Measurements from ENCODE around the gene EPHA10. TPM values are rescaled to one million over a fixed set of nuclear protein-coding genes. Genes with fewer than 3 reads are reported as not detected.

Gene EPHA10
- total and polyA plus RNA-seq, 3 experiments from 2014 or later, result 0.04 TPM; not detected in 2

DNA sequence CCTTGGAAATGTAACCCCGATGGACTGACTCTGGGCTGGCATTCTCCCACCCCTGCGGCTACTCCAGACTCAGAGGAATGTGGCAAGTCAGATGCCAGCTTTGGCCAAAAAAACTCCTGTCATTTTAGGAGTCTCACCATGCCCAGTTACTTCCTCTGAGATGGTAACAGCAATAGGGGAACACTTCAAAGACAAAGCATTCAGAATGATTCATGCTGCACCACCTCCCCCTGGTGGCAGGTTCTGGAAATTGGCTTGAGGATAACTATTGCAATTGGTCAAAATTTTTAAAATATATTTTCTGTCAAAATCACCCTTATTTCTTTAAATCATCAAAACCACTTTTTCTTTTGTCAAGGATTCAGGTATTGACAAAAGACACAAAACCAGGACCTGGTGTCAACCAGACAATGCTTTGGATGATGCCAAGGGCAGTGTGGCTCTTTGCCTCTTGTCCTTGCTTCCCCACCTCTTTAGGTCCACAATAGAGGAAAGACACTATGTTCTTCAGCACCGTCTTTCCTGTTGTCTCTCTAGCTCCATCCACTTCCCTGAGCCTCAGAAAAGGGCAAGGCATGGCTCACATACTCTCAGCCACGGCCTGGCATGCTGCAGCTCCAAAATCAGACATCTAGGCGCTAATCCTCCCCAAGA lies 82.5 kb downstream of the EPHA10 start:
- Histone ChIP-seq H3K9me3 (ENCODE audit: low read length) (no peaks in the 10 kb centered on the region), H3K4me1 (ENCODE audit: insufficient read depth, low read length) (no peaks in the 10 kb centered on the region), H3K27me3 (ENCODE audit: insufficient read depth, low read length, poor library complexity, severe bottlenecking) (no peaks in the 10 kb centered on the region), H3K4me3 (ENCODE audit: low read length) (no peak overlapping the region), H3K36me3 (ENCODE audit: insufficient read depth, low read length) (peaks cover 16% of the 10 kb centered on the region), H3K27ac (ENCODE audit: low read depth, low read length) (no peak overlapping the region)
- H3K27me3 Mint-ChIP-seq, result no peaks in the 10 kb centered on the region
- ChIA-PET CTCF (interaction anchor here (0.8 to 8.0 kb wide), 20 partner anchors 8 to 233 kb away, joined by 3 to 115 read pairs (median 4); partner anchors contain the start of genes CDCA8, MEAF6 and SNIP1), POLR2A (no interaction called here)
- peak overlapping the region; percentile 34 to 83 (median 68) for H3K27ac Mint-ChIP-seq
- H3K4me3 Mint-ChIP-seq, result no peak overlapping the region
- no peaks in the 10 kb centered on the region for H3K9me3 Mint-ChIP-seq
- DNase-seq, result peak; percentile 60 to 81 (median 68)
- H3K36me3 Mint-ChIP-seq, result peaks cover 3 to 50% (median 4%) of the 10 kb centered on the region in 3 donors
- H3K4me1 Mint-ChIP-seq, result peaks cover 0 to 4% (median 4%) of the 10 kb centered on the region in 3 donors

DNA sequence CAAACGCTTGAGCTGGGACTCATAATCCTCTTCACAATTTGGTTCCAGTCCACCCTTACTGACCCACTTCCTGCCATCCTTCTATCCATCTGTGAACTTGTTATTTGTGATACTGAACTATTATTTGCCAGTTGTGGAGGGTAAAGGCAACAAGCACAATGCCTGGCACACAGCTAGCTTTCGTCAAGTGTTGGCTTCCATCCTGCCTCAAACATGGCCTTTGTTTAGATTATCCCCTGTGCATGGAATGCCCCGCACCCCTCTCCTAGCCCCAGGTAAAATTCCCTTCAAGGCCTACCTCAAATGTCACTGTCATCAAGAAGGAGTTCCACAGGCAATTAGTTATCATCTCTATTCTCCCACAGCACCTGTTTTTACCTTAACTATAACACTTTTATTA lies 84.0 kb downstream of the EPHA10 start:
- peaks cover 0 to 4% (median 4%) of the 10 kb centered on the region in 3 donors for H3K4me1 Mint-ChIP-seq
- Histone ChIP-seq H3K27ac (ENCODE audit: low read depth, low read length) (no peak overlapping the region), H3K4me3 (ENCODE audit: low read length) (no peak overlapping the region), H3K36me3 (ENCODE audit: insufficient read depth, low read length) (peaks cover 16% of the 10 kb centered on the region), H3K9me3 (ENCODE audit: low read length) (no peaks in the 10 kb centered on the region), H3K4me1 (ENCODE audit: insufficient read depth, low read length) (no peaks in the 10 kb centered on the region), H3K27me3 (ENCODE audit: insufficient read depth, low read length, poor library complexity, severe bottlenecking) (no peaks in the 10 kb centered on the region)
- peak overlapping the region in 4 of 8 donors; percentile 30 to 63 (median 48) for H3K27ac Mint-ChIP-seq
- DNase-seq, result no peak
- ChIA-PET POLR2A (no interaction called here), CTCF (interaction anchor here (1.0 to 8.0 kb wide), 7 partner anchors 14 to 194 kb away, joined by 3 to 115 read pairs (median 4); partner anchors contain the start of genes MEAF6 and SNIP1)
- H3K36me3 Mint-ChIP-seq, result peaks cover 3 to 41% (median 4%) of the 10 kb centered on the region in 3 donors
- no peaks in the 10 kb centered on the region for H3K27me3 Mint-ChIP-seq
- H3K9me3 Mint-ChIP-seq, result no peaks in the 10 kb centered on the region
- H3K4me3 Mint-ChIP-seq, result no peak overlapping the region

DNA sequence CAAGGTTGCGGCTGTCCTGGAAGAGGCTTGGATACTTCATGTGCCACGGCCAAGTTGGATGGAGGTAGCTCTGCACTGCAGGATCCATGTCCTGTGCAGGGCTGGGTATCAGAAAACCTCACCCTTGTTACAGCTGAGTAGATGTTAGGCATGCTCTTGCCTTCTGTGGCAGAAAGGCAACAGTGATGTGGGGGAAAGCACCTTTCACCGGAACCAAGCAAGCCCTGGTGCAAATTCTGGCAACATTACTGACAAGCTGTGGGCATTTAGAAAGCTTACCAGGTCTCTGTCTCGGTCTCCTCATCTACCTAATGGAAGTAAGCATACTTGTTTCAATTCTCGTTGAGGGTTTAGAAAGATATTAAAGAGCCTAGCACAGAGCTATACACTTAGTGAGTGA lies 87.1 kb downstream of the EPHA10 start:
- H3K36me3 Mint-ChIP-seq, result peaks cover 0 to 15% (median 0%) of the 10 kb centered on the region in 3 donors
- no peak overlapping the region for H3K4me3 Mint-ChIP-seq
- Histone ChIP-seq H3K4me1 (ENCODE audit: insufficient read depth, low read length) (peaks cover 20% of the 10 kb centered on the region), H3K27ac (ENCODE audit: low read depth, low read length) (no peak overlapping the region), H3K27me3 (ENCODE audit: insufficient read depth, low read length, poor library complexity, severe bottlenecking) (no peaks in the 10 kb centered on the region), H3K4me3 (ENCODE audit: low read length) (no peak overlapping the region), H3K9me3 (ENCODE audit: low read length) (no peaks in the 10 kb centered on the region), H3K36me3 (ENCODE audit: insufficient read depth, low read length) (peaks cover 4% of the 10 kb centered on the region)
- no peaks in the 10 kb centered on the region for H3K9me3 Mint-ChIP-seq
- peaks cover 0 to 4% of the 10 kb centered on the region in 2 donors for H3K27me3 Mint-ChIP-seq
- peak overlapping the region in 1 of 8 donors; percentile 14 for H3K27ac Mint-ChIP-seq
- DNase-seq, result no peak
- H3K4me1 Mint-ChIP-seq, result peaks cover 8 to 26% (median 26%) of the 10 kb centered on the region in 3 donors
- ChIA-PET POLR2A (no interaction called here), CTCF (interaction anchor here (8.0 kb wide), 1 partner anchor 77 kb away, joined by 115 read pairs; no protein-coding TSS in a partner anchor)

- no peak for DNase-seq
- Histone ChIP-seq H3K27ac (ENCODE audit: low read depth, low read length) (no peak overlapping the region), H3K27me3 (ENCODE audit: insufficient read depth, low read length, poor library complexity, severe bottlenecking) (no peaks in the 10 kb centered on the region), H3K4me1 (ENCODE audit: insufficient read depth, low read length) (peaks cover 24% of the 10 kb centered on the region), H3K9me3 (ENCODE audit: low read length) (no peaks in the 10 kb centered on the region), H3K36me3 (ENCODE audit: insufficient read depth, low read length) (no peaks in the 10 kb centered on the region), H3K4me3 (ENCODE audit: low read length) (no peak overlapping the region)
- Mint-ChIP-seq H3K4me3 (no peak overlapping the region), H3K9me3 (no peaks in the 10 kb centered on the region), H3K27ac (peak overlapping the region in 2 of 8 donors; percentile 17 to 58), H3K36me3 (peaks cover 0 to 8% (median 0%) of the 10 kb centered on the region in 3 donors), H3K27me3 (peaks cover 2 to 4% of the 10 kb centered on the region in 2 donors), H3K4me1 (peaks cover 8 to 30% (median 29%) of the 10 kb centered on the region in 3 donors)
- POLR2A ChIA-PET, result no interaction called here
- CTCF ChIA-PET, result interaction anchor here (1.9 kb wide), 1 partner anchor 14 kb away, joined by 5 read pairs; a partner anchor contains a TSS
Observed at GRCh38 chr1:37677143-37677439, 87.8 kb downstream of the EPHA10 start.

DNA sequence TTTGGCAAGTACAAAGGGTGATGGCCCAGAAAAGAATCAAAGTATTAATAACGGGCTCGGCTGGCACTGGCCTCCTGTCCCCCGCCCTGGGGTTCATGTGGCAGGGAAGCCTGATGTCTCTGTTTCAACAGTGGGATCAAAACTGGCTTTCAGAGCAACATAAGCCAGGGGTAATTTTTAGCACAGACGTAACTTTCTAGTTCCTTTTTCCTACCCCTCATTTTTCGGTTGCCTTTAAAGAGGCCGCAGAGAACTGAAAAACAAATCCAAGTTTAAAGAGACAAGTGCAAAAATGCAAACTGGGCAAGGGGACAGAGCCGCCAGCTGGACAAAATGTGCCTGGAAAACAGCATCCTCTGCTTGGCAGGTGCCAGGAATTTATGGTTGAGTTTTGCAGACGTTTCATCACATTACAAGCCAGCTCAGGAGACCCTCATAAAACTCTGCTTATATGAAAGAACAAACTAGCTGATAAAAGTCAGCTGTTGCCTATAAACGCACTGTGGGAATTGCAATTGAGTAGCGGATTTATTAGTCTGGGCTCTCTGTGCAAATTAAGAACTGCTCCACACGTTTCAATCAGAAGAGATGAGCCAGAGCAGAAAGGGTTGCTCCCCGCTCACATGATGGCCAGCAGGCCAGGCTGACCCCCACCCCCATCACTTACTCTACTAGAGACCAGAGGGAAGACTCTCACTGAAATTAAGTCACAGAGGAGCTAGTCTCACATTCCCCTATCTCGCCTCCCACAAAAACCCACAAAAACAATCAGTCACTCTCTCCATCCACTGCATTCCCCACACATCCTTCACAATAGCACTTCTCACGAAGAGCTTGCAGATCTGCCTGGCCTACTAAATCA lies 88.4 kb downstream of the EPHA10 start:
- Histone ChIP-seq H3K36me3 (ENCODE audit: insufficient read depth, low read length) (no peaks in the 10 kb centered on the region), H3K4me3 (ENCODE audit: low read length) (no peak overlapping the region), H3K9me3 (ENCODE audit: low read length) (no peaks in the 10 kb centered on the region), H3K4me1 (ENCODE audit: insufficient read depth, low read length) (peaks cover 24% of the 10 kb centered on the region), H3K27me3 (ENCODE audit: insufficient read depth, low read length, poor library complexity, severe bottlenecking) (no peaks in the 10 kb centered on the region), H3K27ac (ENCODE audit: low read depth, low read length) (no peak overlapping the region)
- Mint-ChIP-seq H3K9me3 (no peaks in the 10 kb centered on the region), H3K27me3 (peaks cover 6% of the 10 kb centered on the region in 2 donors), H3K36me3 (peaks cover 0 to 7% (median 0%) of the 10 kb centered on the region in 3 donors), H3K4me3 (no peak overlapping the region), H3K4me1 (peaks cover 8 to 31% (median 29%) of the 10 kb centered on the region in 3 donors), H3K27ac (peak overlapping the region in 3 of 8 donors; percentile 17 to 58 (median 20))
- ChIA-PET POLR2A (no interaction called here), CTCF (interaction anchor here (1.9 kb wide), 1 partner anchor 15 kb away, joined by 5 read pairs; a partner anchor contains a TSS)
- no peak for DNase-seq

GRCh38 chr1:37673920-37674319 lies 91.0 kb downstream of the EPHA10 start:
- ChIA-PET CTCF (interaction anchor here (0.8 to 1.3 kb wide), 4 partner anchors 8 to 71 kb away, joined by 3 to 4 read pairs (median 4); a partner anchor contains a TSS), POLR2A (no interaction called here)
- H3K4me3 ChIP-seq (ENCODE audit: low read length), result peak overlapping the region; percentile 56

DNA sequence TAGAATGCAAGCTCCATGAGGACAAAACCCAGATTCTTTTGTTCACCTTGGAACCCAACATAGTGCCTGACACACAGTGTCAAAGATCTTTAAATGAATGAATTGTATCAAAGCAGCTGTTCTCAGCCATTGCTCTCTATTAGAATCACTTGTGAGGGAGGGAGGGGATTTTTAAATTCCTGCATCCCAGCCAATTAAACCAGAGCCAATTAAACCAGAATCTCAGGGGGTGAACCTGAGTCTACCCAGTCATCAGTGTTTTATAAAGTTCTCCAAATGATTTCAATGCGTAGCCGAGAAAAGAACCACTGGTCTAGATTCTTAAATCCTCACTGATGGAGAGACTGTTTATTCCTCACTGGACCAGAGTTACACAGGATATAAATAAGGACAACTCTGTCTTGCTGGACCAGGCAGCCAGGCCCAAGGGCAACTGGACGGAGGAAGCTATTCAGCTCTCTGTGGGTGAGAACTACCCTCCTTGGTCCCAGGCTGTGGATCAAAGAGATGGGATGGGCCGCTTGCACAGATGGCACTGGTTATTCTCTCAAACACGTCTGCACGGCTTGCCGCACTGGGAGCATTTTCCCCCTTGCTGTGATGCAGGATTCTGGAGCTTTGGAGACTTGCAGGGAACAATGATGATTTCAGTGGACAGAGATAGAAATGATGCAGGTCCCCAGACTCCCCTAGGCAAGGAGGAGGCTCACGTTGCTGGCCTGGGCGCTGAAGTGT lies 92.6 kb downstream of the EPHA10 start:
- no peaks in the 10 kb centered on the region for H3K36me3 ChIP-seq (ENCODE audit: insufficient read depth, low read length)
- H3K9me3 ChIP-seq (ENCODE audit: low read length), result no peaks in the 10 kb centered on the region
- no peak overlapping the region for H3K4me3 ChIP-seq (ENCODE audit: low read length)
- no peaks in the 10 kb centered on the region for H3K36me3 Mint-ChIP-seq
- POLR2A ChIA-PET, result no interaction called here
- DNase-seq, result no peak
- no peaks in the 10 kb centered on the region for H3K27me3 ChIP-seq (ENCODE audit: insufficient read depth, low read length, poor library complexity, severe bottlenecking)
- peaks cover 6 to 11% of the 10 kb centered on the region in 2 donors for H3K27me3 Mint-ChIP-seq
- H3K4me1 ChIP-seq (ENCODE audit: insufficient read depth, low read length), result peaks cover 24% of the 10 kb centered on the region
- H3K27ac Mint-ChIP-seq, result no peak overlapping the region
- peaks cover 8 to 31% (median 29%) of the 10 kb centered on the region in 3 donors for H3K4me1 Mint-ChIP-seq
- H3K4me3 Mint-ChIP-seq, result peak overlapping the region in 1 of 7 donors; percentile 16
- H3K27ac ChIP-seq (ENCODE audit: low read depth, low read length), result no peak overlapping the region
- CTCF ChIA-PET, result no interaction called here
- H3K9me3 Mint-ChIP-seq, result no peaks in the 10 kb centered on the region

More at GRCh38 chr1:37673920-37674319, 91.0 kb downstream of the EPHA10 start:
- Mint-ChIP-seq H3K36me3 (no peaks in the 10 kb centered on the region), H3K4me1 (peaks cover 8 to 31% (median 29%) of the 10 kb centered on the region in 3 donors), H3K9me3 (no peaks in the 10 kb centered on the region), H3K4me3 (peak overlapping the region in 6 of 7 donors; percentile 47 to 92 (median 67)), H3K27me3 (peaks cover 6 to 11% of the 10 kb centered on the region in 2 donors), H3K27ac (peak overlapping the region; percentile 10 to 96 (median 72))
- Histone ChIP-seq H3K4me1 (ENCODE audit: insufficient read depth, low read length) (peaks cover 24% of the 10 kb centered on the region), H3K36me3 (ENCODE audit: insufficient read depth, low read length) (no peaks in the 10 kb centered on the region), H3K9me3 (ENCODE audit: low read length) (no peaks in the 10 kb centered on the region), H3K27me3 (ENCODE audit: insufficient read depth, low read length, poor library complexity, severe bottlenecking) (no peaks in the 10 kb centered on the region), H3K27ac (ENCODE audit: low read depth, low read length) (no peak overlapping the region)
- peak; percentile 39 to 80 (median 69) for DNase-seq
